Measurements from ENCODE around the gene CD81.

DNA sequence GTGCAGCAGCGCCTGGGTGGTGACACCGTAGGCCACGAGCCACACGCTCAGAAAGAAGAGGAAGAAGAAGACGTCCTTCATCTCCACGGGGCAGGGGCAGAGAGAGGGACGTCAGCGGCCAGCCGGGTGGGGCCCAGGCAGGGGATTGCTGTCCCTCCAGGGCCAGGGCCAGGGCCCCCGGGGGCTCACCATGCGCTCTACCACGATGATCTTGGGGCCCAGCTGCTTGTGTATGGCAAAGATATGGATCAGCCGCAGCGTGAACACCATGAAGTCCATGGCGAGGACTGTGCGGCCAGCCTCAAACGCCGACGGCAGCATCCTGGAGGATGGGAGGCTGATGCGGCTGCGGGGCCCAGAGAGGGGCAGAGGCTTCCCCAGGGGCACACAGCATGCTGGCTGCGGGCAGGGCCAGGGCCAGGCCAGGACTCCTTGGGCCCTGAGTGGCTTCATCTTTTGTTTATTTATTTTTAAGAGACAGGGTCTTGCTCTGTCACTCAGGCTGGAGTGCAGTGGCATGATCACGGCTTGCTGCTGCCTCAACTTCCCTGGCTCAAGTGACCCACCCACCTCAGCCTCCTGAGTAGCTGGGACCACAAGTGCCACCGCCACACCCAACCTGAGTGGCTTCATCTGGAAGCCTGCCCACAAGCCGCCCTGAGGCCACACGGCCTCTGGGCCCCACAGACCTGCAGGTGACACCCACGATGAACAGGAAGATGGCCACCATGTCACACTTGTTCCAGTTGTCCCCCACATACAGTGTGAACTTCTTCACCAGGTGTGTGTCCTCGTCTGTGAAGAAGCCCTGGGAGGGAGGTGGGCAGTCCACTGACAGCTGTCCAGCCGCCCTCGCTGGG is 34.6 kb downstream of the CD81 start:
- TF ChIP-seq EZH2 (IDR thresholded peaks at IDR 0.05; ENCODE audit: low read length, missing control alignments): no peak
- TF ChIP-seq, protein P1, sequence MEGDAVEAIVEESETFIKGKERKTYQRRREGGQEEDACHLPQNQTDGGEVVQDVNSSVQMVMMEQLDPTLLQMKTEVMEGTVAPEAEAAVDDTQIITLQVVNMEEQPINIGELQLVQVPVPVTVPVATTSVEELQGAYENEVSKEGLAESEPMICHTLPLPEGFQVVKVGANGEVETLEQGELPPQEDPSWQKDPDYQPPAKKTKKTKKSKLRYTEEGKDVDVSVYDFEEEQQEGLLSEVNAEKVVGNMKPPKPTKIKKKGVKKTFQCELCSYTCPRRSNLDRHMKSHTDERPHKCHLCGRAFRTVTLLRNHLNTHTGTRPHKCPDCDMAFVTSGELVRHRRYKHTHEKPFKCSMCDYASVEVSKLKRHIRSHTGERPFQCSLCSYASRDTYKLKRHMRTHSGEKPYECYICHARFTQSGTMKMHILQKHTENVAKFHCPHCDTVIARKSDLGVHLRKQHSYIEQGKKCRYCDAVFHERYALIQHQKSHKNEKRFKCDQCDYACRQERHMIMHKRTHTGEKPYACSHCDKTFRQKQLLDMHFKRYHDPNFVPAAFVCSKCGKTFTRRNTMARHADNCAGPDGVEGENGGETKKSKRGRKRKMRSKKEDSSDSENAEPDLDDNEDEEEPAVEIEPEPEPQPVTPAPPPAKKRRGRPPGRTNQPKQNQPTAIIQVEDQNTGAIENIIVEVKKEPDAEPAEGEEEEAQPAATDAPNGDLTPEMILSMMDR (conservative IDR thresholded peaks at IDR 0.05 in 1 of 2, IDR thresholded peaks at IDR 0.05 in 1 of 2; ENCODE audit: low read depth in 1 of 2, low read length in 2 of 2): no peak
